GM23338 (cell line): ENCODE data around the gene GLRA2. TPM values are rescaled to one million over a fixed set of nuclear protein-coding genes. Genes with fewer than 3 reads are reported as not detected.

Source experiments
- ATAC-seq: fragments of 200-7000 bp; cut with Tn5 transposase; 3 replicates; pipeline ENCODE4 v1.9.1; 2020
- DNase-seq: peaks from one replicate; pipeline ENCODE4 v3.0.0-alpha.2; 2015; ENCODE audit warnings: low spot score
- H2AFZ ChIP-seq: fragments of 200-600 bp; sonication (generic); 2 replicates; pipeline ENCODE4 v1.8.0; 2016; ENCODE audit warnings: antibody characterized with exemption, mild to moderate bottlenecking, moderate library complexity
- H3F3A ChIP-seq: fragments of 200-600 bp; sonication (generic); replicated peaks from 2 replicates; pipeline ENCODE4 v1.8.0; 2017; ENCODE audit warnings: antibody characterized with exemption, mixed run types, low read depth
- H3K27ac ChIP-seq: fragments of 200-600 bp; sonication (generic); 2 replicates; pipeline ENCODE4 v1.6.1; 2016; ENCODE audit warnings: low read depth
- H3K27me3 ChIP-seq: fragments of 200-600 bp; sonication (generic); 2 replicates; pipeline ENCODE4 v1.8.0; 2016; ENCODE audit warnings: mild to moderate bottlenecking, mixed run types, moderate library complexity; ENCODE audit not compliant: insufficient read depth
- H3K36me3 ChIP-seq: fragments of 200-600 bp; sonication (generic); 2 replicates; pipeline ENCODE4 v1.8.0; 2016; ENCODE audit warnings: mild to moderate bottlenecking; ENCODE audit not compliant: insufficient read depth
- H3K4me1 ChIP-seq: fragments of 200-600 bp; sonication (generic); 2 replicates; pipeline ENCODE4 v1.8.0; 2016; ENCODE audit warnings: mild to moderate bottlenecking, moderate library complexity; ENCODE audit not compliant: insufficient read depth
- H3K4me2 ChIP-seq: fragments of 200-600 bp; sonication (generic); 2 replicates; pipeline ENCODE4 v1.7.1; 2017; ENCODE audit warnings: mixed run types
- H3K4me3 ChIP-seq: fragments of 200-600 bp; sonication (generic); 2 replicates; pipeline ENCODE4 v1.6.1; 2016; ENCODE audit warnings: mixed run types
- H3K79me2 ChIP-seq: fragments of 200-600 bp; sonication (generic); replicated peaks from 2 replicates; pipeline ENCODE4 v1.8.0; 2017; ENCODE audit warnings: mild to moderate bottlenecking; ENCODE audit not compliant: insufficient read depth
- H3K9me2 ChIP-seq: fragments of 200-600 bp; sonication (generic); 2 replicates; pipeline ENCODE4 v1.8.0; 2017; ENCODE audit not compliant: insufficient read depth
- H4K20me1 ChIP-seq: fragments of 200-600 bp; sonication (generic); replicated peaks from 2 replicates; pipeline ENCODE4 v1.8.0; 2017; ENCODE audit warnings: mild to moderate bottlenecking; ENCODE audit not compliant: insufficient read depth
- H3K27ac Mint-ChIP-seq: 2 replicates; pipeline ENCODE4 v1.8.0; 2020; ENCODE audit warnings: inconsistent platforms, mild to moderate bottlenecking, moderate library complexity, mixed read lengths
- H3K27me3 Mint-ChIP-seq: 3 replicates; pipeline ENCODE4 v1.8.0; 2022; ENCODE audit warnings: low read depth, mild to moderate bottlenecking, moderate library complexity, mixed read lengths, inconsistent platforms; ENCODE audit not compliant: insufficient read depth, poor library complexity
- H3K36me3 Mint-ChIP-seq: 3 replicates; pipeline ENCODE4 v1.8.0; 2021; ENCODE audit warnings: low read depth, mild to moderate bottlenecking, inconsistent platforms, moderate library complexity, mixed read lengths
- H3K4me1 Mint-ChIP-seq: 3 replicates; pipeline ENCODE4 v1.8.0; 2020; ENCODE audit warnings: mild to moderate bottlenecking, inconsistent platforms, mixed read lengths
- H3K4me3 Mint-ChIP-seq: 3 replicates; pipeline ENCODE4 v1.8.0; 2021; ENCODE audit warnings: moderate library complexity, mild to moderate bottlenecking, inconsistent platforms, mixed read lengths
- H3K9me3 Mint-ChIP-seq: 3 replicates; pipeline ENCODE4 v1.8.0; 2020; ENCODE audit warnings: moderate library complexity, mild to moderate bottlenecking, inconsistent platforms, mixed read lengths
- CREB1 ChIP-seq: fragments of 250-450 bp; sonication (Bioruptor Pico); IDR thresholded peaks from 2 replicates; pipeline ENCODE4 v1.5.0; 2020; ENCODE audit warnings: low read depth, mild to moderate bottlenecking, moderate library complexity
- EZH2 ChIP-seq: fragments of 200-600 bp; sonication (generic); IDR thresholded peaks from one replicate; pipeline ENCODE4 v1.8.0; 2017; ENCODE audit warnings: antibody characterized with exemption, mild to moderate bottlenecking, low read depth; ENCODE audit not compliant: unreplicated experiment
- EZH2phosphoT487 ChIP-seq: fragments of 200-600 bp; sonication (generic); IDR thresholded peaks from one replicate; pipeline ENCODE4 v1.8.1; 2018; ENCODE audit warnings: antibody characterized with exemption; ENCODE audit not compliant: unreplicated experiment
- NANOG ChIP-seq: IDR thresholded peaks from 2 replicates; pipeline ENCODE4 v1.6.1; 2016; ENCODE audit warnings: antibody characterized with exemption, borderline replicate concordance
- POLR2AphosphoS5 ChIP-seq: IDR thresholded peaks from 2 replicates; pipeline ENCODE4 v1.6.1; 2016; ENCODE audit warnings: antibody characterized with exemption, low read depth
- STAT1 ChIP-seq: IDR thresholded peaks from one replicate; pipeline ENCODE4 v1.6.1; 2016; ENCODE audit warnings: antibody characterized with exemption; ENCODE audit not compliant: unreplicated experiment
- ZNF114 ChIP-seq: fragments of 250-450 bp; sonication (Bioruptor Pico); IDR thresholded peaks from 2 replicates; pipeline ENCODE4 v1.5.0; 2020; ENCODE audit warnings: mild to moderate bottlenecking, moderate library complexity
- ZNF331 ChIP-seq: fragments of 250-450 bp; sonication (Bioruptor Pico); IDR thresholded peaks from 2 replicates; pipeline ENCODE4 v1.5.0; 2020; ENCODE audit warnings: low read depth, mild to moderate bottlenecking, moderate library complexity
- polyA plus RNA-seq: library from polyadenylated mRNA; unstranded; fragments of >200 nt; fragmentation: Nextera tagmentation; extraction: Ambion mirVana; gene quantifications from 2 replicates; pipeline ENCODE4 v1.2.1, GENCODE V29; 2016
- total RNA-seq: library from RNA; depleted of rRNA; stranded (reverse); fragments of >200 nt; shearing (Covaris generic); gene quantifications from 2 replicates; pipeline ENCODE4 v1.2.3, GENCODE V29; 2014
- TF ChIP-seq, protein P1 (sequence below): IDR thresholded peaks from one replicate; pipeline ENCODE4 v1.6.1; 2018; ENCODE audit warnings: antibody characterized with exemption; ENCODE audit not compliant: unreplicated experiment
- TF ChIP-seq, protein P2 (sequence below): IDR thresholded peaks from 2 replicates; pipeline ENCODE4 v1.6.1; 2016; ENCODE audit warnings: antibody characterized with exemption
- TF ChIP-seq, protein P3 (sequence below), 2 experiments: fragments of 200-600 bp in 1 of 2; sonication (generic) in 1 of 2; conservative IDR thresholded peaks; 2 replicates each; pipeline versions ENCODE4 v1.5.1 to v1.6.1; 2016 to 2017; ENCODE audit warnings: antibody characterized with exemption in 2 of 2, low read depth in 2 of 2, mild to moderate bottlenecking in 2 of 2, moderate library complexity in 1 of 2
- TF ChIP-seq, protein P4 (sequence below): fragments of 250-450 bp; sonication (Bioruptor Pico); IDR thresholded peaks from 2 replicates; pipeline ENCODE4 v1.5.0; 2020; ENCODE audit warnings: mild to moderate bottlenecking, moderate library complexity

The GLRA2 gene
- total and polyA plus RNA-seq, 2 experiments from 2014 or later = not detected

DNA sequence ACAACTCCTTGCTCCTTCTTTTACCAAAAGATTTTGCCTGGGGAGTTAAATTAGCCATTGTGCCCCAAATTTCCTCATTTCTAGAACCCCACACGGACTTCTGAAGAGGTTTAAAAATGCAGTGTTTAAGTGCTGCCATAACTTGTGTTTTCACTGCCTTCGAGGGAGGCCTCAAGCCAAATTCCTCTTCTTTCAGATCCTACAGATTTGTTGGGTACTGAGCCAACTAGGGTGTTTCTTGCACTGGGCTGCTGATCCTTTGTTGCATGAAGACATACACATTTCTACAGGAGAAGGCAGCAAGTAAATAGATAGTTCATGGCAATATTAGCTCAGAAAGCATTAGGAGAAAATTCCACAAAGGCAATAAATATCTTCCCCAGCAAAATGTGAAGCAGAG, 43.8 kb downstream of the GLRA2 start:
- H3K36me3 Mint-ChIP-seq = no peaks in the 10 kb centered on the region
- H3K79me2 ChIP-seq = no peaks in the 10 kb centered on the region
- no peak for DNase-seq
- H3K27ac ChIP-seq = no peak overlapping the region
- H3K4me3 ChIP-seq = no peak overlapping the region
- H3K4me1 ChIP-seq = no peaks in the 10 kb centered on the region
- no peaks in the 10 kb centered on the region for H3K4me1 Mint-ChIP-seq
- no peak overlapping the region for H2AFZ ChIP-seq
- no peak overlapping the region for H3K27ac Mint-ChIP-seq
- no peaks in the 10 kb centered on the region for H3K27me3 ChIP-seq
- no peak for ATAC-seq
- H3K27me3 Mint-ChIP-seq = no peaks in the 10 kb centered on the region
- no peak overlapping the region for H3K4me2 ChIP-seq
- no peak overlapping the region for H3K4me3 Mint-ChIP-seq
- no peaks in the 10 kb centered on the region for H3K9me3 Mint-ChIP-seq
- no peaks in the 10 kb centered on the region for H4K20me1 ChIP-seq
- H3K9me2 ChIP-seq = no peaks in the 10 kb centered on the region
- TF ChIP-seq NANOG = no peak
- no peak for TF ChIP-seq EZH2
- no peak for TF ChIP-seq ZNF331 (CRISPR knock-in tag)
- TF ChIP-seq, protein P1, sequence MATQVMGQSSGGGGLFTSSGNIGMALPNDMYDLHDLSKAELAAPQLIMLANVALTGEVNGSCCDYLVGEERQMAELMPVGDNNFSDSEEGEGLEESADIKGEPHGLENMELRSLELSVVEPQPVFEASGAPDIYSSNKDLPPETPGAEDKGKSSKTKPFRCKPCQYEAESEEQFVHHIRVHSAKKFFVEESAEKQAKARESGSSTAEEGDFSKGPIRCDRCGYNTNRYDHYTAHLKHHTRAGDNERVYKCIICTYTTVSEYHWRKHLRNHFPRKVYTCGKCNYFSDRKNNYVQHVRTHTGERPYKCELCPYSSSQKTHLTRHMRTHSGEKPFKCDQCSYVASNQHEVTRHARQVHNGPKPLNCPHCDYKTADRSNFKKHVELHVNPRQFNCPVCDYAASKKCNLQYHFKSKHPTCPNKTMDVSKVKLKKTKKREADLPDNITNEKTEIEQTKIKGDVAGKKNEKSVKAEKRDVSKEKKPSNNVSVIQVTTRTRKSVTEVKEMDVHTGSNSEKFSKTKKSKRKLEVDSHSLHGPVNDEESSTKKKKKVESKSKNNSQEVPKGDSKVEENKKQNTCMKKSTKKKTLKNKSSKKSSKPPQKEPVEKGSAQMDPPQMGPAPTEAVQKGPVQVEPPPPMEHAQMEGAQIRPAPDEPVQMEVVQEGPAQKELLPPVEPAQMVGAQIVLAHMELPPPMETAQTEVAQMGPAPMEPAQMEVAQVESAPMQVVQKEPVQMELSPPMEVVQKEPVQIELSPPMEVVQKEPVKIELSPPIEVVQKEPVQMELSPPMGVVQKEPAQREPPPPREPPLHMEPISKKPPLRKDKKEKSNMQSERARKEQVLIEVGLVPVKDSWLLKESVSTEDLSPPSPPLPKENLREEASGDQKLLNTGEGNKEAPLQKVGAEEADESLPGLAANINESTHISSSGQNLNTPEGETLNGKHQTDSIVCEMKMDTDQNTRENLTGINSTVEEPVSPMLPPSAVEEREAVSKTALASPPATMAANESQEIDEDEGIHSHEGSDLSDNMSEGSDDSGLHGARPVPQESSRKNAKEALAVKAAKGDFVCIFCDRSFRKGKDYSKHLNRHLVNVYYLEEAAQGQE = no peak
- no peak for TF ChIP-seq ZNF114 (CRISPR knock-in tag)
- TF ChIP-seq, protein P2, sequence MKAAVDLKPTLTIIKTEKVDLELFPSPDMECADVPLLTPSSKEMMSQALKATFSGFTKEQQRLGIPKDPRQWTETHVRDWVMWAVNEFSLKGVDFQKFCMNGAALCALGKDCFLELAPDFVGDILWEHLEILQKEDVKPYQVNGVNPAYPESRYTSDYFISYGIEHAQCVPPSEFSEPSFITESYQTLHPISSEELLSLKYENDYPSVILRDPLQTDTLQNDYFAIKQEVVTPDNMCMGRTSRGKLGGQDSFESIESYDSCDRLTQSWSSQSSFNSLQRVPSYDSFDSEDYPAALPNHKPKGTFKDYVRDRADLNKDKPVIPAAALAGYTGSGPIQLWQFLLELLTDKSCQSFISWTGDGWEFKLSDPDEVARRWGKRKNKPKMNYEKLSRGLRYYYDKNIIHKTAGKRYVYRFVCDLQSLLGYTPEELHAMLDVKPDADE = no peak
- TF ChIP-seq, protein P3, sequence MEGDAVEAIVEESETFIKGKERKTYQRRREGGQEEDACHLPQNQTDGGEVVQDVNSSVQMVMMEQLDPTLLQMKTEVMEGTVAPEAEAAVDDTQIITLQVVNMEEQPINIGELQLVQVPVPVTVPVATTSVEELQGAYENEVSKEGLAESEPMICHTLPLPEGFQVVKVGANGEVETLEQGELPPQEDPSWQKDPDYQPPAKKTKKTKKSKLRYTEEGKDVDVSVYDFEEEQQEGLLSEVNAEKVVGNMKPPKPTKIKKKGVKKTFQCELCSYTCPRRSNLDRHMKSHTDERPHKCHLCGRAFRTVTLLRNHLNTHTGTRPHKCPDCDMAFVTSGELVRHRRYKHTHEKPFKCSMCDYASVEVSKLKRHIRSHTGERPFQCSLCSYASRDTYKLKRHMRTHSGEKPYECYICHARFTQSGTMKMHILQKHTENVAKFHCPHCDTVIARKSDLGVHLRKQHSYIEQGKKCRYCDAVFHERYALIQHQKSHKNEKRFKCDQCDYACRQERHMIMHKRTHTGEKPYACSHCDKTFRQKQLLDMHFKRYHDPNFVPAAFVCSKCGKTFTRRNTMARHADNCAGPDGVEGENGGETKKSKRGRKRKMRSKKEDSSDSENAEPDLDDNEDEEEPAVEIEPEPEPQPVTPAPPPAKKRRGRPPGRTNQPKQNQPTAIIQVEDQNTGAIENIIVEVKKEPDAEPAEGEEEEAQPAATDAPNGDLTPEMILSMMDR (conservative IDR thresholded peaks at IDR 0.05; ENCODE audit: low read depth in 2 of 2) = no peak
- no peak for TF ChIP-seq EZH2phosphoT487
- TF ChIP-seq POLR2AphosphoS5 = no peak
- no peak for TF ChIP-seq STAT1
- TF ChIP-seq, protein P4, sequence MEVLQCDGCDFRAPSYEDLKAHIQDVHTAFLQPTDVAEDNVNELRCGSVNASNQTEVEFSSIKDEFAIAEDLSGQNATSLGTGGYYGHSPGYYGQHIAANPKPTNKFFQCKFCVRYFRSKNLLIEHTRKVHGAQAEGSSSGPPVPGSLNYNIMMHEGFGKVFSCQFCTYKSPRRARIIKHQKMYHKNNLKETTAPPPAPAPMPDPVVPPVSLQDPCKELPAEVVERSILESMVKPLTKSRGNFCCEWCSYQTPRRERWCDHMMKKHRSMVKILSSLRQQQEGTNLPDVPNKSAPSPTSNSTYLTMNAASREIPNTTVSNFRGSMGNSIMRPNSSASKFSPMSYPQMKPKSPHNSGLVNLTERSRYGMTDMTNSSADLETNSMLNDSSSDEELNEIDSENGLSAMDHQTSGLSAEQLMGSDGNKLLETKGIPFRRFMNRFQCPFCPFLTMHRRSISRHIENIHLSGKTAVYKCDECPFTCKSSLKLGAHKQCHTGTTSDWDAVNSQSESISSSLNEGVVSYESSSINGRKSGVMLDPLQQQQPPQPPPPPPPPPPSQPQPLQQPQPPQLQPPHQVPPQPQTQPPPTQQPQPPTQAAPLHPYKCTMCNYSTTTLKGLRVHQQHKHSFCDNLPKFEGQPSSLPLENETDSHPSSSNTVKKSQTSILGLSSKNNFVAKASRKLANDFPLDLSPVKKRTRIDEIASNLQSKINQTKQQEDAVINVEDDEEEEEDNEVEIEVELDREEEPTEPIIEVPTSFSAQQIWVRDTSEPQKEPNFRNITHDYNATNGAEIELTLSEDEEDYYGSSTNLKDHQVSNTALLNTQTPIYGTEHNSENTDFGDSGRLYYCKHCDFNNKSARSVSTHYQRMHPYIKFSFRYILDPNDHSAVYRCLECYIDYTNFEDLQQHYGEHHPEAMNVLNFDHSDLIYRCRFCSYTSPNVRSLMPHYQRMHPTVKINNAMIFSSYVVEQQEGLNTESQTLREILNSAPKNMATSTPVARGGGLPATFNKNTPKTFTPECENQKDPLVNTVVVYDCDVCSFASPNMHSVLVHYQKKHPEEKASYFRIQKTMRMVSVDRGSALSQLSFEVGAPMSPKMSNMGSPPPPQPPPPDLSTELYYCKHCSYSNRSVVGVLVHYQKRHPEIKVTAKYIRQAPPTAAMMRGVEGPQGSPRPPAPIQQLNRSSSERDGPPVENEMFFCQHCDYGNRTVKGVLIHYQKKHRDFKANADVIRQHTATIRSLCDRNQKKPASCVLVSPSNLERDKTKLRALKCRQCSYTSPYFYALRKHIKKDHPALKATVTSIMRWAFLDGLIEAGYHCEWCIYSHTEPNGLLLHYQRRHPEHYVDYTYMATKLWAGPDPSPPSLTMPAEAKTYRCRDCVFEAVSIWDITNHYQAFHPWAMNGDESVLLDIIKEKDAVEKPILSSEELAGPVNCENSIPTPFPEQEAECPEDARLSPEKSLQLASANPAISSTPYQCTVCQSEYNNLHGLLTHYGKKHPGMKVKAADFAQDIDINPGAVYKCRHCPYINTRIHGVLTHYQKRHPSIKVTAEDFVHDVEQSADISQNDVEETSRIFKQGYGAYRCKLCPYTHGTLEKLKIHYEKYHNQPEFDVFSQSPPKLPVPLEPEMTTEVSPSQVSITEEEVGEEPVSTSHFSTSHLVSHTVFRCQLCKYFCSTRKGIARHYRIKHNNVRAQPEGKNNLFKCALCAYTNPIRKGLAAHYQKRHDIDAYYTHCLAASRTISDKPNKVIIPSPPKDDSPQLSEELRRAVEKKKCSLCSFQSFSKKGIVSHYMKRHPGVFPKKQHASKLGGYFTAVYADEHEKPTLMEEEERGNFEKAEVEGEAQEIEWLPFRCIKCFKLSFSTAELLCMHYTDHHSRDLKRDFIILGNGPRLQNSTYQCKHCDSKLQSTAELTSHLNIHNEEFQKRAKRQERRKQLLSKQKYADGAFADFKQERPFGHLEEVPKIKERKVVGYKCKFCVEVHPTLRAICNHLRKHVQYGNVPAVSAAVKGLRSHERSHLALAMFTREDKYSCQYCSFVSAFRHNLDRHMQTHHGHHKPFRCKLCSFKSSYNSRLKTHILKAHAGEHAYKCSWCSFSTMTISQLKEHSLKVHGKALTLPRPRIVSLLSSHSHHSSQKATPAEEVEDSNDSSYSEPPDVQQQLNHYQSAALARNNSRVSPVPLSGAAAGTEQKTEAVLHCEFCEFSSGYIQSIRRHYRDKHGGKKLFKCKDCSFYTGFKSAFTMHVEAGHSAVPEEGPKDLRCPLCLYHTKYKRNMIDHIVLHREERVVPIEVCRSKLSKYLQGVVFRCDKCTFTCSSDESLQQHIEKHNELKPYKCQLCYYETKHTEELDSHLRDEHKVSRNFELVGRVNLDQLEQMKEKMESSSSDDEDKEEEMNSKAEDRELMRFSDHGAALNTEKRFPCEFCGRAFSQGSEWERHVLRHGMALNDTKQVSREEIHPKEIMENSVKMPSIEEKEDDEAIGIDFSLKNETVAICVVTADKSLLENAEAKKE = no peak
- TF ChIP-seq CREB1 = no peak
- H3K36me3 ChIP-seq = no peaks in the 10 kb centered on the region
- H3F3A ChIP-seq = no peaks in the 10 kb centered on the region
